HEK293 (cell line): ENCODE results near the gene ZNF302.

Experiments
- CTCF ChIA-PET: fragments of 350-600 bp; formaldehyde crosslinking; extraction: SDS; loops from one replicate; lab custom pipeline; 2021; ENCODE audit warnings: antibody characterized with exemption; lab: Yijun Ruan, JAX
- POLR2A ChIA-PET: fragments of 300-600 bp; formaldehyde crosslinking; extraction: SDS; loops from one replicate; lab custom pipeline; 2020; ENCODE audit warnings: antibody characterized with exemption, inconsistent platforms; lab: Yijun Ruan, JAX
- H3K27ac ChIP-seq: fragments of 200-500 bp; sonication (Bioruptor generic); 2 replicates; pipeline ENCODE4 v1.5.1; 2014; ENCODE audit warnings: low read depth, low read length, control low read depth, inconsistent platforms; ENCODE audit errors: extremely low read depth
- H3K36me3 ChIP-seq, 2 experiments: fragments of 200-500 bp in 1 of 2; sonication (Bioruptor generic) in 1 of 2; 1 replicate in 1 of 2; 2 replicates in 1 of 2; pipeline ENCODE4 v1.5.1; 2014 to 2017; ENCODE audit warnings: inconsistent platforms in 2 of 2, low read length in 2 of 2; ENCODE audit not compliant: control insufficient read depth in 2 of 2, insufficient read depth in 1 of 2
- H3K4me1 ChIP-seq: fragments of 200-500 bp; sonication (Bioruptor generic); 2 replicates; pipeline ENCODE4 v1.5.1; 2014; ENCODE audit warnings: mild to moderate bottlenecking, low read length, inconsistent platforms; ENCODE audit not compliant: control insufficient read depth, insufficient read depth
- H3K4me3 ChIP-seq: 2 replicates; pipeline ENCODE4 v1.5.1; 2011; ENCODE audit warnings: low read depth, mild to moderate bottlenecking, control low read depth, low read length, moderate library complexity
- H3K9me3 ChIP-seq: fragments of 200-500 bp; sonication (Bioruptor generic); 2 replicates; pipeline ENCODE4 v1.5.1; 2014; ENCODE audit warnings: low read depth, low read length, inconsistent platforms; ENCODE audit not compliant: control insufficient read depth, insufficient read depth
- FEZF1 ChIP-seq: fragments of 450-650 bp; formaldehyde crosslinking; IDR thresholded peaks from 2 replicates; pipeline ENCODE4 v1.5.1; 2016; ENCODE audit warnings: missing biosample characterization, missing genetic modification characterization
- SCRT1 ChIP-seq: fragments of 450-650 bp; formaldehyde crosslinking; IDR thresholded peaks from 2 replicates; pipeline ENCODE4 v1.5.1; 2016; ENCODE audit warnings: missing biosample characterization, missing genetic modification characterization, borderline replicate concordance
- SP3 ChIP-seq: fragments of 450-650 bp; formaldehyde crosslinking; IDR thresholded peaks from 2 replicates; pipeline ENCODE4 v1.5.1; 2016; ENCODE audit warnings: missing biosample characterization, missing genetic modification characterization
- WT1 ChIP-seq: fragments of 450-650 bp; formaldehyde crosslinking; IDR thresholded peaks from 2 replicates; pipeline ENCODE4 v1.5.1; 2016; ENCODE audit warnings: missing biosample characterization, missing genetic modification characterization
- ZFP69B ChIP-seq: fragments of 450-650 bp; formaldehyde crosslinking; IDR thresholded peaks from 2 replicates; pipeline ENCODE4 v1.5.1; 2016; ENCODE audit warnings: missing biosample characterization, missing genetic modification characterization
- ZNF140 ChIP-seq: fragments of 450-650 bp; formaldehyde crosslinking; IDR thresholded peaks from 2 replicates; pipeline ENCODE4 v1.5.1; 2016; ENCODE audit warnings: missing biosample characterization, missing genetic modification characterization
- ZNF19 ChIP-seq: fragments of 450-650 bp; formaldehyde crosslinking; IDR thresholded peaks from 2 replicates; pipeline ENCODE4; 2016; ENCODE audit warnings: missing biosample characterization, missing genetic modification characterization, low read depth
- ZNF211 ChIP-seq: fragments of 450-650 bp; formaldehyde crosslinking; IDR thresholded peaks from 2 replicates; pipeline ENCODE4 v1.5.1; 2016; ENCODE audit warnings: low read depth, missing biosample characterization, missing genetic modification characterization
- ZNF658 ChIP-seq: fragments of 450-650 bp; formaldehyde crosslinking; IDR thresholded peaks from 2 replicates; pipeline ENCODE4; 2016; ENCODE audit warnings: missing biosample characterization, missing genetic modification characterization
- TF ChIP-seq, protein P1 (sequence below): fragments of 450-650 bp; formaldehyde crosslinking; IDR thresholded peaks from 2 replicates; pipeline ENCODE4 v1.5.1; 2016; ENCODE audit warnings: missing biosample characterization, missing genetic modification characterization, borderline replicate concordance
- TF ChIP-seq, protein P2 (sequence below): fragments of 450-650 bp; formaldehyde crosslinking; IDR thresholded peaks from 2 replicates; pipeline ENCODE4 v1.5.1; 2016; ENCODE audit warnings: missing biosample characterization, missing genetic modification characterization, low read depth
- TF ChIP-seq, protein P3 (sequence below): fragments of 450-650 bp; formaldehyde crosslinking; IDR thresholded peaks from 2 replicates; pipeline ENCODE4 v1.5.1; 2016; ENCODE audit warnings: missing biosample characterization, missing genetic modification characterization, borderline replicate concordance
- TF ChIP-seq, protein P4 (sequence below): fragments of 450-650 bp; formaldehyde crosslinking; IDR thresholded peaks from 2 replicates; pipeline ENCODE4 v1.5.1; 2016; ENCODE audit warnings: missing biosample characterization, missing genetic modification characterization
- TF ChIP-seq, protein P5 (sequence below): fragments of 450-650 bp; formaldehyde crosslinking; IDR thresholded peaks from 2 replicates; pipeline ENCODE4 v1.5.1; 2017; ENCODE audit warnings: missing biosample characterization, missing genetic modification characterization
- TF ChIP-seq, protein P6 (sequence below): fragments of 450-650 bp; formaldehyde crosslinking; IDR thresholded peaks from 2 replicates; pipeline ENCODE4 v1.5.1; 2016; ENCODE audit warnings: missing biosample characterization, missing genetic modification characterization

ZNF302 gene

DNA sequence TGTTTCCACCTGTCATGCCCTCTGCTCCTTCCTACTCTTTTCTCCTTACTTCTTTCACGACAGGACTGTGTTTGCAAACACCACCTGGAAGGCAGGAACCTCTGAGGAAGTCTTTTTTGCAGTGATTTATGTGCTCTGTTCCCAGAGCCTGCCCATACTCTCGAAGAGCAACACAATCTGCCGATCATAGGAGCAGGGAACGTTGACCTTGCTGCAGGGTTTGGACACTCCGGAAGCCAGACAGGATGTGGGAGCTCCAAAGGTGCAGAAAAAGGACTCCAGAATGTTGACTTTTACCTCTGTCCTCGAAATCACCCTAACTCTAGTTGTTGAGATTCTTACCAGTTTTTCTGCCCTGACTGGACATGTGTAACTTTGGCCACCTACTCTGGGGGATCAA lies 47.9 kb downstream of the ZNF302 start (continued):
- TF ChIP-seq, protein P1, sequence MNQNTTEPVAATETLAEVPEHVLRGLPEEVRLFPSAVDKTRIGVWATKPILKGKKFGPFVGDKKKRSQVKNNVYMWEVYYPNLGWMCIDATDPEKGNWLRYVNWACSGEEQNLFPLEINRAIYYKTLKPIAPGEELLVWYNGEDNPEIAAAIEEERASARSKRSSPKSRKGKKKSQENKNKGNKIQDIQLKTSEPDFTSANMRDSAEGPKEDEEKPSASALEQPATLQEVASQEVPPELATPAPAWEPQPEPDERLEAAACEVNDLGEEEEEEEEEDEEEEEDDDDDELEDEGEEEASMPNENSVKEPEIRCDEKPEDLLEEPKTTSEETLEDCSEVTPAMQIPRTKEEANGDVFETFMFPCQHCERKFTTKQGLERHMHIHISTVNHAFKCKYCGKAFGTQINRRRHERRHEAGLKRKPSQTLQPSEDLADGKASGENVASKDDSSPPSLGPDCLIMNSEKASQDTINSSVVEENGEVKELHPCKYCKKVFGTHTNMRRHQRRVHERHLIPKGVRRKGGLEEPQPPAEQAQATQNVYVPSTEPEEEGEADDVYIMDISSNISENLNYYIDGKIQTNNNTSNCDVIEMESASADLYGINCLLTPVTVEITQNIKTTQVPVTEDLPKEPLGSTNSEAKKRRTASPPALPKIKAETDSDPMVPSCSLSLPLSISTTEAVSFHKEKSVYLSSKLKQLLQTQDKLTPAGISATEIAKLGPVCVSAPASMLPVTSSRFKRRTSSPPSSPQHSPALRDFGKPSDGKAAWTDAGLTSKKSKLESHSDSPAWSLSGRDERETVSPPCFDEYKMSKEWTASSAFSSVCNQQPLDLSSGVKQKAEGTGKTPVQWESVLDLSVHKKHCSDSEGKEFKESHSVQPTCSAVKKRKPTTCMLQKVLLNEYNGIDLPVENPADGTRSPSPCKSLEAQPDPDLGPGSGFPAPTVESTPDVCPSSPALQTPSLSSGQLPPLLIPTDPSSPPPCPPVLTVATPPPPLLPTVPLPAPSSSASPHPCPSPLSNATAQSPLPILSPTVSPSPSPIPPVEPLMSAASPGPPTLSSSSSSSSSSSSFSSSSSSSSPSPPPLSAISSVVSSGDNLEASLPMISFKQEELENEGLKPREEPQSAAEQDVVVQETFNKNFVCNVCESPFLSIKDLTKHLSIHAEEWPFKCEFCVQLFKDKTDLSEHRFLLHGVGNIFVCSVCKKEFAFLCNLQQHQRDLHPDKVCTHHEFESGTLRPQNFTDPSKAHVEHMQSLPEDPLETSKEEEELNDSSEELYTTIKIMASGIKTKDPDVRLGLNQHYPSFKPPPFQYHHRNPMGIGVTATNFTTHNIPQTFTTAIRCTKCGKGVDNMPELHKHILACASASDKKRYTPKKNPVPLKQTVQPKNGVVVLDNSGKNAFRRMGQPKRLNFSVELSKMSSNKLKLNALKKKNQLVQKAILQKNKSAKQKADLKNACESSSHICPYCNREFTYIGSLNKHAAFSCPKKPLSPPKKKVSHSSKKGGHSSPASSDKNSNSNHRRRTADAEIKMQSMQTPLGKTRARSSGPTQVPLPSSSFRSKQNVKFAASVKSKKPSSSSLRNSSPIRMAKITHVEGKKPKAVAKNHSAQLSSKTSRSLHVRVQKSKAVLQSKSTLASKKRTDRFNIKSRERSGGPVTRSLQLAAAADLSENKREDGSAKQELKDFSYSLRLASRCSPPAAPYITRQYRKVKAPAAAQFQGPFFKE = no peak
- no peak for TF ChIP-seq WT1
- TF ChIP-seq ZNF19 (tag by site-specific recombination) = no peak
- no peak for TF ChIP-seq SCRT1
- TF ChIP-seq, protein P2, sequence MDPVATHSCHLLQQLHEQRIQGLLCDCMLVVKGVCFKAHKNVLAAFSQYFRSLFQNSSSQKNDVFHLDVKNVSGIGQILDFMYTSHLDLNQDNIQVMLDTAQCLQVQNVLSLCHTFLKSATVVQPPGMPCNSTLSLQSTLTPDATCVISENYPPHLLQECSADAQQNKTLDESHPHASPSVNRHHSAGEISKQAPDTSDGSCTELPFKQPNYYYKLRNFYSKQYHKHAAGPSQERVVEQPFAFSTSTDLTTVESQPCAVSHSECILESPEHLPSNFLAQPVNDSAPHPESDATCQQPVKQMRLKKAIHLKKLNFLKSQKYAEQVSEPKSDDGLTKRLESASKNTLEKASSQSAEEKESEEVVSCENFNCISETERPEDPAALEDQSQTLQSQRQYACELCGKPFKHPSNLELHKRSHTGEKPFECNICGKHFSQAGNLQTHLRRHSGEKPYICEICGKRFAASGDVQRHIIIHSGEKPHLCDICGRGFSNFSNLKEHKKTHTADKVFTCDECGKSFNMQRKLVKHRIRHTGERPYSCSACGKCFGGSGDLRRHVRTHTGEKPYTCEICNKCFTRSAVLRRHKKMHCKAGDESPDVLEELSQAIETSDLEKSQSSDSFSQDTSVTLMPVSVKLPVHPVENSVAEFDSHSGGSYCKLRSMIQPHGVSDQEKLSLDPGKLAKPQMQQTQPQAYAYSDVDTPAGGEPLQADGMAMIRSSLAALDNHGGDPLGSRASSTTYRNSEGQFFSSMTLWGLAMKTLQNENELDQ (tag by site-specific recombination) = no peak
- no peak for TF ChIP-seq ZNF140

DNA sequence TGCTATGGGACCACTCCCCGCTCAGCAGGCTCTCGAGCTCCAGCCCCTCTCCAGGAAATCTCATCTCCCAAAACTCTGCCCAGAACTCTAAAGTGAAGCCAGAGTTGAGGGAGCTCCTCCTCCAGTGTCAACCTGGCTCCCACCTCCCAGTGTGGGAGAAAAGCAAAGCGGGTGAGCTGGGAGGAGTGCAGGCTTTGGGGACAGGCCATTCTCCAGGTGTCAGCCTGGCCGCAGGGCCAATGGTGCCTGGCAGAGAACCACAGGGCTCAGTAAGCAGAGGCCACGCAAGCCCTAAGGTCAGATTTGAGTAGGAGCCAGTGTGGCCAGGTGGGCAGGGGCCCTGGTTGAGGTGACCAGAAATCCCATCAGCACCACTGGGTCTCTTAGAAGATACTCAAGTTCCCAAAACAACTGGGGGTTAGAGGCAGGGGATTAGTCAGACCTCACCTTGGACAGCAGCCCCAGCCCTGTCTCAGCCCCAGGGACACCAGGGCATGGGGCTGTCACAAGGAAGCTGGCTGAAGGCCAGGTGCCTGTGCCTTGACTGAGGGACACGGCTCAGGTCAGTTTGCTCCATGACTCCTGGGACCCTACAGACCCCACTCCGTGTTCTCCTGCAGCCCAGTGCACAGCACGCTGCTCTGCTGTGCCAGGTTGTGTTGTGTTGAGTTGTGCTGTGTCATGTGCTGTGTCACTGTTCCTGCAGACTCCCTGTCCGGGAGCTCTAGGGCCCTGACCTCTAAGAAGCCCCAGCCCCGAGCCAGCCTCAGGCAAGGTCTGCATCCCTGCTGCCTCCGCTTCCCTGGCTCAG lies 53.7 kb downstream of the ZNF302 start:
- peaks cover 9 to 10% of the 10 kb centered on the region in 2 experiments for H3K36me3 ChIP-seq
- H3K9me3 ChIP-seq = no peaks in the 10 kb centered on the region; the same call in 1 of the 2 replicates
- H3K27ac ChIP-seq = no peak overlapping the region
- ChIA-PET CTCF (interaction anchor here (0.6 to 0.7 kb wide), 4 partner anchors 30 to 646 kb away, joined by 3 read pairs; no protein-coding TSS in a partner anchor), POLR2A (interaction anchor here (1.3 kb wide), 1 partner anchor 54 kb away, joined by 4 read pairs; the partner anchor contains the start of genes SCGB2B2 and ZNF302)
- H3K4me1 ChIP-seq = peaks cover 14% of the 10 kb centered on the region
- no peak overlapping the region for H3K4me3 ChIP-seq
- TF ChIP-seq ZNF211 (tag by site-specific recombination) (no peak), SP3 (tag by site-specific recombination) (no peak), ZNF658 (no peak), FEZF1 (tag by site-specific recombination) (no peak), ZFP69B (tag by site-specific recombination) (no peak)
- TF ChIP-seq, protein P3, sequence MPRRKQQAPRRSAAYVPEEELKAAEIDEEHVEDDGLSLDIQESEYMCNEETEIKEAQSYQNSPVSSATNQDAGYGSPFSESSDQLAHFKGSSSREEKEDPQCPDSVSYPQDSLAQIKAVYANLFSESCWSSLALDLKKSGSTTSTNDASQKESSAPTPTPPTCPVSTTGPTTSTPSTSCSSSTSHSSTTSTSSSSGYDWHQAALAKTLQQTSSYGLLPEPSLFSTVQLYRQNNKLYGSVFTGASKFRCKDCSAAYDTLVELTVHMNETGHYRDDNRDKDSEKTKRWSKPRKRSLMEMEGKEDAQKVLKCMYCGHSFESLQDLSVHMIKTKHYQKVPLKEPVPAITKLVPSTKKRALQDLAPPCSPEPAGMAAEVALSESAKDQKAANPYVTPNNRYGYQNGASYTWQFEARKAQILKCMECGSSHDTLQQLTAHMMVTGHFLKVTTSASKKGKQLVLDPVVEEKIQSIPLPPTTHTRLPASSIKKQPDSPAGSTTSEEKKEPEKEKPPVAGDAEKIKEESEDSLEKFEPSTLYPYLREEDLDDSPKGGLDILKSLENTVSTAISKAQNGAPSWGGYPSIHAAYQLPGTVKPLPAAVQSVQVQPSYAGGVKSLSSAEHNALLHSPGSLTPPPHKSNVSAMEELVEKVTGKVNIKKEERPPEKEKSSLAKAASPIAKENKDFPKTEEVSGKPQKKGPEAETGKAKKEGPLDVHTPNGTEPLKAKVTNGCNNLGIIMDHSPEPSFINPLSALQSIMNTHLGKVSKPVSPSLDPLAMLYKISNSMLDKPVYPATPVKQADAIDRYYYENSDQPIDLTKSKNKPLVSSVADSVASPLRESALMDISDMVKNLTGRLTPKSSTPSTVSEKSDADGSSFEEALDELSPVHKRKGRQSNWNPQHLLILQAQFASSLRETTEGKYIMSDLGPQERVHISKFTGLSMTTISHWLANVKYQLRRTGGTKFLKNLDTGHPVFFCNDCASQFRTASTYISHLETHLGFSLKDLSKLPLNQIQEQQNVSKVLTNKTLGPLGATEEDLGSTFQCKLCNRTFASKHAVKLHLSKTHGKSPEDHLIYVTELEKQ (tag by site-specific recombination) = no peak
- TF ChIP-seq, protein P4, sequence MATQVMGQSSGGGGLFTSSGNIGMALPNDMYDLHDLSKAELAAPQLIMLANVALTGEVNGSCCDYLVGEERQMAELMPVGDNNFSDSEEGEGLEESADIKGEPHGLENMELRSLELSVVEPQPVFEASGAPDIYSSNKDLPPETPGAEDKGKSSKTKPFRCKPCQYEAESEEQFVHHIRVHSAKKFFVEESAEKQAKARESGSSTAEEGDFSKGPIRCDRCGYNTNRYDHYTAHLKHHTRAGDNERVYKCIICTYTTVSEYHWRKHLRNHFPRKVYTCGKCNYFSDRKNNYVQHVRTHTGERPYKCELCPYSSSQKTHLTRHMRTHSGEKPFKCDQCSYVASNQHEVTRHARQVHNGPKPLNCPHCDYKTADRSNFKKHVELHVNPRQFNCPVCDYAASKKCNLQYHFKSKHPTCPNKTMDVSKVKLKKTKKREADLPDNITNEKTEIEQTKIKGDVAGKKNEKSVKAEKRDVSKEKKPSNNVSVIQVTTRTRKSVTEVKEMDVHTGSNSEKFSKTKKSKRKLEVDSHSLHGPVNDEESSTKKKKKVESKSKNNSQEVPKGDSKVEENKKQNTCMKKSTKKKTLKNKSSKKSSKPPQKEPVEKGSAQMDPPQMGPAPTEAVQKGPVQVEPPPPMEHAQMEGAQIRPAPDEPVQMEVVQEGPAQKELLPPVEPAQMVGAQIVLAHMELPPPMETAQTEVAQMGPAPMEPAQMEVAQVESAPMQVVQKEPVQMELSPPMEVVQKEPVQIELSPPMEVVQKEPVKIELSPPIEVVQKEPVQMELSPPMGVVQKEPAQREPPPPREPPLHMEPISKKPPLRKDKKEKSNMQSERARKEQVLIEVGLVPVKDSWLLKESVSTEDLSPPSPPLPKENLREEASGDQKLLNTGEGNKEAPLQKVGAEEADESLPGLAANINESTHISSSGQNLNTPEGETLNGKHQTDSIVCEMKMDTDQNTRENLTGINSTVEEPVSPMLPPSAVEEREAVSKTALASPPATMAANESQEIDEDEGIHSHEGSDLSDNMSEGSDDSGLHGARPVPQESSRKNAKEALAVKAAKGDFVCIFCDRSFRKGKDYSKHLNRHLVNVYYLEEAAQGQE (tag by site-specific recombination) = peak; percentile 91
- TF ChIP-seq, protein P5, sequence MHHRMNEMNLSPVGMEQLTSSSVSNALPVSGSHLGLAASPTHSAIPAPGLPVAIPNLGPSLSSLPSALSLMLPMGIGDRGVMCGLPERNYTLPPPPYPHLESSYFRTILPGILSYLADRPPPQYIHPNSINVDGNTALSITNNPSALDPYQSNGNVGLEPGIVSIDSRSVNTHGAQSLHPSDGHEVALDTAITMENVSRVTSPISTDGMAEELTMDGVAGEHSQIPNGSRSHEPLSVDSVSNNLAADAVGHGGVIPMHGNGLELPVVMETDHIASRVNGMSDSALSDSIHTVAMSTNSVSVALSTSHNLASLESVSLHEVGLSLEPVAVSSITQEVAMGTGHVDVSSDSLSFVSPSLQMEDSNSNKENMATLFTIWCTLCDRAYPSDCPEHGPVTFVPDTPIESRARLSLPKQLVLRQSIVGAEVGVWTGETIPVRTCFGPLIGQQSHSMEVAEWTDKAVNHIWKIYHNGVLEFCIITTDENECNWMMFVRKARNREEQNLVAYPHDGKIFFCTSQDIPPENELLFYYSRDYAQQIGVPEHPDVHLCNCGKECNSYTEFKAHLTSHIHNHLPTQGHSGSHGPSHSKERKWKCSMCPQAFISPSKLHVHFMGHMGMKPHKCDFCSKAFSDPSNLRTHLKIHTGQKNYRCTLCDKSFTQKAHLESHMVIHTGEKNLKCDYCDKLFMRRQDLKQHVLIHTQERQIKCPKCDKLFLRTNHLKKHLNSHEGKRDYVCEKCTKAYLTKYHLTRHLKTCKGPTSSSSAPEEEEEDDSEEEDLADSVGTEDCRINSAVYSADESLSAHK (tag by site-specific recombination) = no peak
- TF ChIP-seq, protein P6, sequence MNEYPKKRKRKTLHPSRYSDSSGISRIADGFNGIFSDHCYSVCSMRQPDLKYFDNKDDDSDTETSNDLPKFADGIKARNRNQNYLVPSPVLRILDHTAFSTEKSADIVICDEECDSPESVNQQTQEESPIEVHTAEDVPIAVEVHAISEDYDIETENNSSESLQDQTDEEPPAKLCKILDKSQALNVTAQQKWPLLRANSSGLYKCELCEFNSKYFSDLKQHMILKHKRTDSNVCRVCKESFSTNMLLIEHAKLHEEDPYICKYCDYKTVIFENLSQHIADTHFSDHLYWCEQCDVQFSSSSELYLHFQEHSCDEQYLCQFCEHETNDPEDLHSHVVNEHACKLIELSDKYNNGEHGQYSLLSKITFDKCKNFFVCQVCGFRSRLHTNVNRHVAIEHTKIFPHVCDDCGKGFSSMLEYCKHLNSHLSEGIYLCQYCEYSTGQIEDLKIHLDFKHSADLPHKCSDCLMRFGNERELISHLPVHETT (tag by site-specific recombination) = no peak
